K562 (cell line): ENCODE results near the gene ITGAX. TPM values are rescaled to one million over a fixed set of nuclear protein-coding genes. Genes with fewer than 3 reads are reported as not detected.

Experiments
- ATAC-seq: fragments of 200-7000 bp; cut with Tn5 transposase; 3 replicates; pipeline ENCODE4 v1.9.1; 2020; ENCODE audit warnings: moderate library complexity
- BruUV-seq: library from RNA; stranded (reverse); fragments of 400-500 nt; replicated peaks from 2 replicates; lab custom pipeline; 2021; lab: Mats Ljungman, UMichigan
- CTCF ChIA-PET: fragments of 300-600 bp; formaldehyde crosslinking; extraction: SDS; loops from one replicate; lab custom pipeline; 2021; ENCODE audit warnings: low intra/inter-chr PET ratio; lab: Yijun Ruan, JAX
- POLR2A ChIA-PET: fragments of 300-600, 350-650 bp; sonication (Branson Sonifier 250); formaldehyde crosslinking; extraction: SDS; loops from one replicate; lab custom pipeline; 2021; ENCODE audit warnings: antibody characterized with exemption, inconsistent platforms; lab: Yijun Ruan, JAX
- DNase-seq, 4 experiments: peaks; one replicate each; pipeline versions ENCODE4 v3.0.0 to v3.0.0-alpha.2; 2011 to 2018; ENCODE audit warnings: low spot score in 3 of 4, mixed read lengths in 3 of 4; ENCODE audit errors: extremely low read depth in 1 of 4
- FAIRE-seq: peaks from 2 replicates; lab custom pipeline; 2011; peaks lifted over from hg19 to GRCh38; lab: Jason Lieb, UNC
- H2AFZ ChIP-seq: 2 replicates; pipeline ENCODE4 v1.6.0; 2011; ENCODE audit warnings: low read depth, low read length, control low read depth, inconsistent platforms
- H3K27ac ChIP-seq: fragments of 200-600 bp; 3 replicates; pipeline ENCODE4 v1.8.0; 2011; ENCODE audit warnings: low read depth, mild to moderate bottlenecking, control low read depth, inconsistent platforms, low read length, moderate library complexity, mixed read lengths; ENCODE audit errors: extremely low read depth
- H3K27me3 ChIP-seq, 2 experiments: fragments of 300-600 bp in 1 of 2; 2 replicates in 1 of 2; 3 replicates in 1 of 2; pipeline versions ENCODE4 v1.6.0 to v1.8.0; 2011; ENCODE audit warnings: inconsistent platforms in 2 of 2, low read length in 2 of 2, mild to moderate bottlenecking in 1 of 2, mixed read lengths in 1 of 2, moderate library complexity in 1 of 2; ENCODE audit not compliant: control insufficient read depth in 2 of 2, insufficient read depth in 2 of 2
- H3K36me3 ChIP-seq: fragments of 300-600 bp; 3 replicates; pipeline ENCODE4 v1.8.0; 2011; ENCODE audit warnings: mild to moderate bottlenecking, low read length, inconsistent platforms; ENCODE audit not compliant: control insufficient read depth, insufficient read depth
- H3K4me1 ChIP-seq, 2 experiments: fragments of 200-600 bp in 1 of 2; replicated peaks in 1 of 2; 2 replicates in 1 of 2; 3 replicates in 1 of 2; pipeline versions ENCODE4 v1.5.1 to v1.8.0; 2011; ENCODE audit warnings: inconsistent platforms in 2 of 2, low read length in 2 of 2, mild to moderate bottlenecking in 1 of 2, mixed read lengths in 1 of 2, moderate library complexity in 1 of 2; ENCODE audit not compliant: control insufficient read depth in 2 of 2, insufficient read depth in 2 of 2
- H3K4me2 ChIP-seq: 2 replicates; pipeline ENCODE4 v1.6.1; 2011; ENCODE audit warnings: low read length, control low read depth, inconsistent platforms, mixed read lengths; ENCODE audit not compliant: insufficient read depth
- H3K4me3 ChIP-seq: fragments of 200-600 bp; sonication (generic), shearing (Covaris generic); 2 replicates; pipeline ENCODE4 v1.5.1; 2016; ENCODE audit warnings: control low read depth, inconsistent platforms
- H3K79me2 ChIP-seq: fragments of 200-600 bp; 3 replicates; pipeline ENCODE4 v1.8.0; 2011; ENCODE audit warnings: low read length, inconsistent platforms; ENCODE audit not compliant: control insufficient read depth, insufficient read depth
- H3K9ac ChIP-seq, 2 experiments: 2 replicates each; pipeline versions ENCODE4 v1.6.0 to v1.6.1; 2011; ENCODE audit warnings: low read depth in 2 of 2, low read length in 2 of 2, control low read depth in 1 of 2, inconsistent platforms in 1 of 2, mild to moderate bottlenecking in 1 of 2, mixed read lengths in 1 of 2; ENCODE audit not compliant: insufficient read depth in 1 of 2
- H3K9me1 ChIP-seq: one replicate; pipeline ENCODE4 v1.6.0; 2011; ENCODE audit warnings: inconsistent platforms, mild to moderate bottlenecking, low read length, moderate library complexity; ENCODE audit not compliant: control insufficient read depth, insufficient read depth
- H3K9me3 ChIP-seq: replicated peaks from 2 replicates; pipeline ENCODE4 v1.5.1; 2011; ENCODE audit warnings: low read depth, low read length, inconsistent platforms; ENCODE audit not compliant: control insufficient read depth, insufficient read depth
- H4K20me1 ChIP-seq: replicated peaks from 2 replicates; pipeline ENCODE4 v1.6.1; 2011; ENCODE audit warnings: low read length, inconsistent platforms, mixed read lengths; ENCODE audit not compliant: control insufficient read depth, insufficient read depth
- HDAC6 ChIP-seq: IDR thresholded peaks from 2 replicates; pipeline ENCODE4 v1.6.1; 2012; ENCODE audit warnings: low read depth, mild to moderate bottlenecking, control low read depth, inconsistent platforms, low read length, moderate library complexity
- MED1 ChIP-seq: sonication (generic); formaldehyde crosslinking; IDR thresholded peaks from 2 replicates; pipeline ENCODE4 v1.8.1; 2023; ENCODE audit warnings: missing genetic modification reagents, borderline replicate concordance
- POLR2A ChIP-seq: fragments of 450-650 bp; conservative IDR thresholded peaks from 2 replicates; pipeline ENCODE4 v1.6.1; 2016
- SPI1 ChIP-seq: IDR thresholded peaks from 2 replicates; pipeline ENCODE4 v1.6.1; 2011; ENCODE audit warnings: low read depth, low read length, control low read depth, borderline replicate concordance
- TEAD1 ChIP-seq, 2 experiments: fragments of 450-650 bp in 1 of 2; sonication (generic) in 1 of 2; formaldehyde crosslinking; IDR thresholded peaks; 2 replicates each; pipeline versions ENCODE4 v1.4.0 to v1.8.0; 2020 to 2022; ENCODE audit warnings: mild to moderate bottlenecking in 2 of 2, missing genetic modification reagents in 1 of 2
- XRCC5 ChIP-seq: fragments of 200-400 bp; formaldehyde crosslinking; IDR thresholded peaks from 2 replicates; pipeline ENCODE4 v1.6.1; 2017; ENCODE audit warnings: low read depth, mild to moderate bottlenecking, low read length
- ZFX ChIP-seq: sonication (generic); formaldehyde crosslinking; IDR thresholded peaks from 2 replicates; pipeline ENCODE4 v1.8.0; 2022; ENCODE audit warnings: mild to moderate bottlenecking, missing genetic modification reagents, moderate library complexity
- WGBS: fragments of 100-300 bp; shearing (Covaris generic); methylation state at CpG from one replicate; pipeline ENCODE4 v1.1.6; 2016; ENCODE audit warnings: low coverage, mixed read lengths; ENCODE audit not compliant: insufficient coverage; ENCODE audit errors: missing lambda C conversion rate; 5-methylcytosine and 5-hydroxymethylcytosine counted together
- in situ Hi-C: fragments of 300-500 bp; cut with MboI; formaldehyde crosslinking; loops from 4 replicates; pipeline ENCODE4 v1.15.0; 2018; ENCODE audit warnings: inconsistent platforms, mixed read lengths
- intact Hi-C: fragments of 100-400 bp; cut with micrococcal nuclease; formaldehyde crosslinking; loops from 2 replicates; pipeline ENCODE4 v1.14.2; 2022
- polyA plus RNA-seq, 8 experiments: library from polyadenylated mRNA; depleted of rRNA in 4 of 8; stranded (reverse) in 5 of 8; unstranded in 3 of 8; fragments of >200 nt; fragmentation: Nextera tagmentation in 2 of 8; fragmentation: Illumina TruSeq in 1 of 8; extraction: Ambion mirVana in 2 of 8; extraction: Trizol in 1 of 8; gene quantifications; 2 replicates each; pipeline versions ENCODE4 v1.2.1 to v1.2.3, GENCODE V29; 2011 to 2014; ENCODE audit warnings: inconsistent platforms in 1 of 8, missing spikeins in 1 of 8
- total RNA-seq, 7 experiments: library from RNA; depleted of rRNA in 6 of 7; stranded (reverse); fragments of >200 nt in 6 of 7; fragmentation: Illumina TruSeq in 2 of 7; extraction: Trizol in 2 of 7; gene quantifications; 2 replicates each; pipeline versions ENCODE4 v1.2.1 to v1.2.3, GENCODE V29; 2011 to 2021; ENCODE audit warnings: low replicate concordance in 1 of 7
- TF ChIP-seq, protein P1 (sequence below): sonication (generic); formaldehyde crosslinking; IDR thresholded peaks from 2 replicates; pipeline ENCODE4 v1.8.0; 2022; ENCODE audit warnings: mild to moderate bottlenecking, missing genetic modification reagents
- TF ChIP-seq, protein P2 (sequence below), 2 experiments: IDR thresholded peaks in 1 of 2; conservative IDR thresholded peaks in 1 of 2; 2 replicates each; pipeline ENCODE4 v1.6.1; 2016; ENCODE audit warnings: low read depth in 2 of 2, mild to moderate bottlenecking in 1 of 2, missing compliant biosample characterization in 1 of 2, missing genetic modification characterization in 1 of 2, moderate library complexity in 1 of 2

ITGAX gene
- total and polyA plus RNA-seq, 9 of the 15 experiments (the other 6 are each of a cell fraction or from before 2014, with no cell fraction given) = 0.03 to 0.58 (median 0.14) TPM

DNA sequence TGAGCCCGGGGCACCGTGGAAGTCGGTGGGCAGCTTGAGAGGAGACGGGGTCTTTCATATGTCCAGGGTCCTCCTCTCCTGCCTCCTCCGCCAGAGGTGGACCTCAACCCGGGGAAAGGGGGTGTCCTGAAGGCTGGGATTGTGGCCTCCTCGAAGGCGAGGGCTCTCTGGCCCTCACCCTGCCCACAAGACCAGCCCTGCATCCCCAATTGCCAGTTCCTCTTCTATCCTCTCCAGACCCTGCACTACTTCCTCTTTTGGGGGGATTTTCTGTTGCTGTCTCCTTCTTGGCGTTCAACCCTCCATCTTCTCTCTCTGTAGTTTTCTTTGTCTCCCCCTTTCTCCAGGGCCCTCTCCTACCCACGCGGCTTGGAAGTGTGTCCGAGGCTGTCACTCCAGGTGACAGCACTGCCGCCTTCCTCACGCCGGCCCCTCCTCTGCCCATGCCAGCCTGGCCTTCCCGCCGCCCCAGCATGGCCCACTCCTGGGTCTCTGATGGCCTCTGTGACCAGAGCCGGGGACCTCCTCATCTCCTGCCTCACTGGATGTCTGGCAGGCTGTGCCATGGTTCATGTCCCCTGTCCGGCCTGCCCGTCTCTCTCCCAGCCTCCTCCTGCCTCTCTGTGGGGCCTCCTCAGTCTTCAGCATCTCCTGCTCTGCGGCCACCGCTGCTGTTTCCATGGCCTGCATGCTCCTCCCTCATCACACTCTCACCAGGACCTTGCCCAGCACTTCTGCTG, 2.4 kb upstream of the ITGAX start:
- Histone ChIP-seq H3K9me3 (no peaks in the 10 kb centered on the region), H3K36me3 (no peaks in the 10 kb centered on the region), H3K9ac (peak overlapping the region in 1 of 2 experiments; percentile 68; a peak in 2 of 4 replicates), H3K27me3 (peaks cover 0 to 15% of the 10 kb centered on the region in 2 experiments; a peak in 2 of 5 replicates), H4K20me1 (no peaks in the 10 kb centered on the region), H3K27ac (no peak overlapping the region), H3K79me2 (no peaks in the 10 kb centered on the region), H3K4me2 (no peak overlapping the region), H3K9me1 (no peaks in the 10 kb centered on the region), H3K4me3 (no peak overlapping the region), H3K4me1 (peaks cover 2 to 30% of the 10 kb centered on the region in 2 experiments; a peak in 3 of 5 replicates), H2AFZ (no peak overlapping the region)
- FAIRE-seq = no peak
- intact Hi-C loops (no loop called here), in situ Hi-C loops (no loop called here)
- POLR2A ChIA-PET = no interaction called here
- CTCF ChIA-PET = no interaction called here
- BruUV-seq = no TSS peak
- no peak; the same call in 2 of the 3 replicates for ATAC-seq
- DNase-seq = no peak
- TF ChIP-seq ZFX (CRISPR knock-in tag) = no peak
- peak; percentile 91 for TF ChIP-seq SPI1
- WGBS = 31% methylated on average over 16 of the region's 22 CpGs

GRCh38 chr16:31355431-31356100, 590 bp downstream of the ITGAX start:
- ATAC-seq = no peak
- WGBS = 21% methylated on average over 14 of the region's 14 CpGs
- ChIA-PET POLR2A (no interaction called here), CTCF (no interaction called here)
- no peaks in the 10 kb centered on the region for H3K9me1 ChIP-seq
- H2AFZ ChIP-seq = no peak overlapping the region
- H3K4me2 ChIP-seq = 0 out of 2 replicates have a peak overlapping the region, but pooled peaks have one; percentile 21
- H3K27me3 ChIP-seq = peaks cover 0 to 13% of the 10 kb centered on the region in 2 experiments; a peak in 2 of 5 replicates
- intact Hi-C loops (no loop called here), in situ Hi-C loops (no loop called here)
- no peak overlapping the region for H3K4me3 ChIP-seq
- no peak for FAIRE-seq
- H3K4me1 ChIP-seq = peaks cover 2 to 30% of the 10 kb centered on the region in 2 experiments; a peak in 3 of 5 replicates
- no peaks in the 10 kb centered on the region for H4K20me1 ChIP-seq
- H3K9ac ChIP-seq = peak overlapping the region in 1 of 2 experiments; percentile 68; a peak in 1 of 4 replicates
- BruUV-seq = no TSS peak
- H3K27ac ChIP-seq = no peak overlapping the region
- no peaks in the 10 kb centered on the region for H3K79me2 ChIP-seq
- no peaks in the 10 kb centered on the region for H3K36me3 ChIP-seq
- H3K9me3 ChIP-seq = no peaks in the 10 kb centered on the region
- DNase-seq = no peak
- TF ChIP-seq MED1 (CRISPR knock-in tag) (no peak), TEAD1 (CRISPR knock-in tag; IDR thresholded peaks at IDR 0.05) (no peak), POLR2A (no peak), XRCC5 (no peak), HDAC6 (no peak)
- TF ChIP-seq, protein P1, sequence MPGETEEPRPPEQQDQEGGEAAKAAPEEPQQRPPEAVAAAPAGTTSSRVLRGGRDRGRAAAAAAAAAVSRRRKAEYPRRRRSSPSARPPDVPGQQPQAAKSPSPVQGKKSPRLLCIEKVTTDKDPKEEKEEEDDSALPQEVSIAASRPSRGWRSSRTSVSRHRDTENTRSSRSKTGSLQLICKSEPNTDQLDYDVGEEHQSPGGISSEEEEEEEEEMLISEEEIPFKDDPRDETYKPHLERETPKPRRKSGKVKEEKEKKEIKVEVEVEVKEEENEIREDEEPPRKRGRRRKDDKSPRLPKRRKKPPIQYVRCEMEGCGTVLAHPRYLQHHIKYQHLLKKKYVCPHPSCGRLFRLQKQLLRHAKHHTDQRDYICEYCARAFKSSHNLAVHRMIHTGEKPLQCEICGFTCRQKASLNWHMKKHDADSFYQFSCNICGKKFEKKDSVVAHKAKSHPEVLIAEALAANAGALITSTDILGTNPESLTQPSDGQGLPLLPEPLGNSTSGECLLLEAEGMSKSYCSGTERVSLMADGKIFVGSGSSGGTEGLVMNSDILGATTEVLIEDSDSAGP (CRISPR knock-in tag) = no peak
- TF ChIP-seq, protein P2, sequence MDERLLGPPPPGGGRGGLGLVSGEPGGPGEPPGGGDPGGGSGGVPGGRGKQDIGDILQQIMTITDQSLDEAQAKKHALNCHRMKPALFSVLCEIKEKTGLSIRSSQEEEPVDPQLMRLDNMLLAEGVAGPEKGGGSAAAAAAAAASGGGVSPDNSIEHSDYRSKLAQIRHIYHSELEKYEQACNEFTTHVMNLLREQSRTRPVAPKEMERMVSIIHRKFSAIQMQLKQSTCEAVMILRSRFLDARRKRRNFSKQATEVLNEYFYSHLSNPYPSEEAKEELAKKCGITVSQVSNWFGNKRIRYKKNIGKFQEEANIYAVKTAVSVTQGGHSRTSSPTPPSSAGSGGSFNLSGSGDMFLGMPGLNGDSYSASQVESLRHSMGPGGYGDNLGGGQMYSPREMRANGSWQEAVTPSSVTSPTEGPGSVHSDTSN (CRISPR knock-in tag; IDR thresholded peaks at IDR 0.05; ENCODE audit: low read depth) = no peak
- TF ChIP-seq, protein P2 (tag; conservative IDR thresholded peaks at IDR 0.05; ENCODE audit: low read depth) = no peak
